ENCODE results near the gene WDR1. TPM values are rescaled to one million over a fixed set of nuclear protein-coding genes. Genes with fewer than 3 reads are reported as not detected.

WDR1 gene
- total RNA-seq, 4 donors from 2014 or later = 196 to 268 (median 246) TPM

DNA sequence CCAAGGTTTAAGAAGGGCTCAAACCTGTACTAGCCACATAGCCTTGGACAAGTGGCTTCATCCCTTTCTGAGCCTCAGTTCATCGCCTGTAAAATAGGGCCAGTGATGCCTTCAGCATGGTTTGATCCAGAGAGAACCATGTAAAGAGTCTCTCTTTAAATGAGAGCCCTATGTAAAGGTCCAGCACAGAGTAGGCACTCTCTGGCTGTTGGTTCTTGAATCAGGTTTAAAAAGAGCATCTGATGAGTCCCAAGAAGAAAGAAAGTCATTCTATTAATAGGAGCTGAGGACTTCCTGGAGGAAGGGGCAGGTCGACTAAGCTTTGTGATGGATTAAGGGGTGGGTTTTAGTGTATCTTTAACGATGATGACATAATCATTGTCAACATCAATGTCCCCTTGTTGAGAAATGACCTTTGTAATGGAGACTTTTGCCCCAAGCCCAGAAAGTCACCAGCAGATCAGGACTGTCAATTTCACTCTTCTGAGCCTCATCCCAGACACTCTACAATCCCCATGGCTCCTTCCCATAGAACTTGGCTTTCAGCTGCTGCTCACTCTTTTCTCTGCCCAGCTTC, 91.3 kb downstream of the WDR1 start:
- Histone ChIP-seq H3K4me3 (no peak overlapping the region), H3K36me3 (no peaks in the 10 kb centered on the region), H3K4me1 (peaks cover 0 to 24% (median 0%) of the 10 kb centered on the region in 4 donors), H3K27me3 (no peaks in the 10 kb centered on the region), H3K27ac (no peak overlapping the region), H3K9me3 (no peaks in the 10 kb centered on the region)
- intact Hi-C loops (cut with DNase I; ENCODE audit: low total_unique reads) (no loop called here), in situ Hi-C loops (cut with MboI; ENCODE audit: low pct_ligation_motif_present in 1 of 4, low pct_unique_long_range_greater_than_20kb in 1 of 4, low sequenced_read_pairs in 3 of 4) (loop anchor here in 1 of 4 donors (25.0 kb wide), 1 partner anchor 362 kb away; no protein-coding TSS in a partner anchor)
- TF ChIP-seq, protein P1, sequence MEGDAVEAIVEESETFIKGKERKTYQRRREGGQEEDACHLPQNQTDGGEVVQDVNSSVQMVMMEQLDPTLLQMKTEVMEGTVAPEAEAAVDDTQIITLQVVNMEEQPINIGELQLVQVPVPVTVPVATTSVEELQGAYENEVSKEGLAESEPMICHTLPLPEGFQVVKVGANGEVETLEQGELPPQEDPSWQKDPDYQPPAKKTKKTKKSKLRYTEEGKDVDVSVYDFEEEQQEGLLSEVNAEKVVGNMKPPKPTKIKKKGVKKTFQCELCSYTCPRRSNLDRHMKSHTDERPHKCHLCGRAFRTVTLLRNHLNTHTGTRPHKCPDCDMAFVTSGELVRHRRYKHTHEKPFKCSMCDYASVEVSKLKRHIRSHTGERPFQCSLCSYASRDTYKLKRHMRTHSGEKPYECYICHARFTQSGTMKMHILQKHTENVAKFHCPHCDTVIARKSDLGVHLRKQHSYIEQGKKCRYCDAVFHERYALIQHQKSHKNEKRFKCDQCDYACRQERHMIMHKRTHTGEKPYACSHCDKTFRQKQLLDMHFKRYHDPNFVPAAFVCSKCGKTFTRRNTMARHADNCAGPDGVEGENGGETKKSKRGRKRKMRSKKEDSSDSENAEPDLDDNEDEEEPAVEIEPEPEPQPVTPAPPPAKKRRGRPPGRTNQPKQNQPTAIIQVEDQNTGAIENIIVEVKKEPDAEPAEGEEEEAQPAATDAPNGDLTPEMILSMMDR (IDR thresholded peaks at IDR 0.05) = no peak
- TF ChIP-seq POLR2AphosphoS5 (IDR thresholded peaks at IDR 0.05) = no peak
- TF ChIP-seq EP300 (IDR thresholded peaks at IDR 0.05; ENCODE audit: low read depth) = no peak
- TF ChIP-seq POLR2A (IDR thresholded peaks at IDR 0.05) = no peak
- 62 to 69% methylated on average over 3 of the region's 3 CpGs for WGBS, 2 donors (ENCODE audit: low coverage in 1 of 2)
- no peak for DNase-seq

Small RNAs within 50 kb of the gene (small RNA-seq; reads per million reads assigned to genes)
- gene AC093664.1 = 0 reads per million in 4 donors
- gene MIR3138 = 0 to 0.28 (median 0.06) reads per million in 4 donors
- gene RNA5SP155 = 0 to 0.28 (median 0) reads per million in 4 donors

Other genes with a start within 250 kb of the WDR1 start
- 1 to 10 TPM in 3 of 4 donors, not detected in 1; 2.2 to 4.0 (median 3.4) TPM for gene SLC2A9, start 95.3 kb downstream of the WDR1 start, total RNA-seq

All from transverse colon (tissue), 4 donors.